DOHH2 (cell line): ENCODE results near the gene POLA2.

Source experiments
- H3F3A ChIP-seq: fragments of 200-600 bp; sonication (generic), shearing (Covaris generic); 2 replicates; pipeline ENCODE4 v1.6.0; 2016; ENCODE audit warnings: antibody characterized with exemption, mild to moderate bottlenecking; ENCODE audit not compliant: control insufficient read depth, insufficient read depth
- H3K27ac ChIP-seq: fragments of 200-600 bp; sonication (generic); 2 replicates; pipeline ENCODE4 v1.5.1; 2014; ENCODE audit warnings: low read depth, mild to moderate bottlenecking, low read length, moderate library complexity
- H3K27me3 ChIP-seq: fragments of 200-600 bp; sonication (generic); 2 replicates; pipeline ENCODE4 v1.6.1; 2014; ENCODE audit warnings: mild to moderate bottlenecking, low read length, mixed read lengths; ENCODE audit not compliant: control insufficient read depth
- H3K36me3 ChIP-seq: fragments of 200-600 bp; sonication (generic); 2 replicates; pipeline ENCODE4 v1.6.1; 2014; ENCODE audit warnings: mild to moderate bottlenecking, low read length, moderate library complexity, mixed read lengths; ENCODE audit not compliant: control insufficient read depth
- H3K4me1 ChIP-seq: fragments of 200-600 bp; sonication (generic); 2 replicates; pipeline ENCODE4 v1.6.1; 2014; ENCODE audit warnings: mild to moderate bottlenecking, low read length, mixed read lengths; ENCODE audit not compliant: control insufficient read depth
- H3K4me2 ChIP-seq: fragments of 200-600 bp; sonication (generic); 2 replicates; pipeline ENCODE4 v1.6.0; 2014; ENCODE audit warnings: mild to moderate bottlenecking, low read length, moderate library complexity
- H3K4me3 ChIP-seq: fragments of 200-600 bp; sonication (generic); 2 replicates; pipeline ENCODE4 v1.5.1; 2014; ENCODE audit warnings: mild to moderate bottlenecking, low read length, mixed read lengths
- H3K79me2 ChIP-seq: fragments of 200-600 bp; sonication (generic); 2 replicates; pipeline ENCODE4 v1.6.1; 2014; ENCODE audit warnings: mild to moderate bottlenecking, low read length, mixed read lengths; ENCODE audit not compliant: control insufficient read depth
- H3K9me2 ChIP-seq: fragments of 200-600 bp; sonication (generic); replicated peaks from 2 replicates; pipeline ENCODE4 v1.6.1; 2014; ENCODE audit warnings: mild to moderate bottlenecking, low read length, mixed read lengths; ENCODE audit not compliant: control insufficient read depth
- H3K9me3 ChIP-seq: fragments of 200-600 bp; sonication (generic); 2 replicates; pipeline ENCODE4 v1.6.1; 2014; ENCODE audit warnings: antibody characterized with exemption, low read length, mixed read lengths; ENCODE audit not compliant: control insufficient read depth, insufficient read depth
- H4K20me1 ChIP-seq: fragments of 200-600 bp; sonication (generic); 2 replicates; pipeline ENCODE4 v1.6.0; 2014; ENCODE audit warnings: low read depth, mild to moderate bottlenecking, antibody characterized with exemption, low read length, moderate library complexity; ENCODE audit not compliant: control insufficient read depth, insufficient read depth
- CTCF ChIP-seq: fragments of 200-600 bp; sonication (generic); IDR thresholded peaks from one replicate; pipeline ENCODE4 v1.5.1; 2014; ENCODE audit warnings: antibody characterized with exemption, mild to moderate bottlenecking, low read depth, low read length; ENCODE audit not compliant: poor library complexity, severe bottlenecking
- EZH2phosphoT487 ChIP-seq: fragments of 200-600 bp; sonication (generic); IDR thresholded peaks from 2 replicates; pipeline ENCODE4 v1.6.1; 2017; ENCODE audit warnings: borderline replicate concordance, mild to moderate bottlenecking, antibody characterized with exemption, low read length, moderate library complexity, mixed read lengths

Gene POLA2

GRCh38 chr11:65260302-65260701 lies 1.5 kb upstream of the POLA2 start:
- peaks cover 31% of the 10 kb centered on the region for H3K36me3 ChIP-seq
- H3K79me2 ChIP-seq, result peaks cover 44% of the 10 kb centered on the region
- peaks cover 35% of the 10 kb centered on the region for H3K4me1 ChIP-seq
- H3K4me3 ChIP-seq, result no peak overlapping the region
- no peaks in the 10 kb centered on the region for H3K9me2 ChIP-seq
- H3F3A ChIP-seq, result peaks cover 3% of the 10 kb centered on the region; the same call in 1 of the 2 replicates
- no peaks in the 10 kb centered on the region for H3K9me3 ChIP-seq
- no peak overlapping the region for H3K27ac ChIP-seq
- no peak for TF ChIP-seq EZH2phosphoT487
- no peak for TF ChIP-seq CTCF
- peaks cover 11% of the 10 kb centered on the region; the same call in 1 of the 2 replicates for H4K20me1 ChIP-seq
- peaks cover under 1% of the 10 kb centered on the region; the same call in 1 of the 2 replicates for H3K27me3 ChIP-seq
- no peak overlapping the region for H3K4me2 ChIP-seq

DNA sequence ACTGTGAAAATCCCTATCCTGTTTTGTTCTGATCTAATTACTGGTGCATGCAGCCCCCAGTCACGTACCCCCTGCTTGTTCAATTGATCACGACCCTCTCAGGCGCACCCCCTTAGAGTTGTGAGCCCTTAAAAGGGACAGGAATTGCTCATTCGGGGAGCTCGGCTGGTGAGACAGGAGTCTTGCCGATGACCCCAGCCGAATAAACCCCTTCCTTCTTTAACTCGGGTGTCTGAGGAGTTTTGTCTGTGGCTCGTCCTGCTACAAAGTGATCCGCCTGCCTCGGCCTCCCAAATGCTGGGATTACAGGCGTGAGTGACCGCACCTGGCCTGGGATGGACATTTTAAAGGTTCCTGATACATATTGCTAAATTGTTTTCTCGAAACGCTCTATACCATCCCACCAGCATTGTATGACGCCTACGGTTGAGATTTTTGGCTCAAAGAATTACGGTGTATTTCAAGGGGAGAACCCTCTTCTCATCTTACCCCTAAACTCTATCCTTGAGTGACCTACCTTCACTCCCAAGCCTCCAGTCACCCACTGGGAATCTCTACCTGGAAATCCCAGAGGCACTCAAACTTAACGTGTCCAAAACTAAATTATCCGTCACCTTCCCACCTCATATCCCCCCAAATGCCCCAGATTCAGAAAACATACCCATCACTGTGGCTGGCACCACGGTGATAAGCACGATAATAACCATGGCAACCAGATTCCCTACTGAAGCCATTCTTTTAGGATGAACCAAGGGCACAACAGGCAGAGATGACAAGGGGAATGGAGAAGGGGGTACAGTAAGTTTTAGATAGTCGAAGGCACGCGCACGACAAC lies 789 bp upstream of the POLA2 start:
- peaks cover 11% of the 10 kb centered on the region; the same call in 1 of the 2 replicates for H4K20me1 ChIP-seq
- TF ChIP-seq EZH2phosphoT487, result no peak
- TF ChIP-seq CTCF, result no peak
- H3K4me1 ChIP-seq, result peaks cover 35% of the 10 kb centered on the region
- H3K27me3 ChIP-seq, result no peaks in the 10 kb centered on the region
- no peaks in the 10 kb centered on the region for H3K9me2 ChIP-seq
- H3K4me2 ChIP-seq, result peak overlapping the region; percentile 98
- H3K36me3 ChIP-seq, result peaks cover 38% of the 10 kb centered on the region
- peaks cover 50% of the 10 kb centered on the region for H3K79me2 ChIP-seq
- H3K4me3 ChIP-seq, result peak overlapping the region; percentile 100
- no peaks in the 10 kb centered on the region for H3K9me3 ChIP-seq
- H3K27ac ChIP-seq, result peak overlapping the region; percentile 57
- peaks cover 3% of the 10 kb centered on the region; the same call in 1 of the 2 replicates for H3F3A ChIP-seq

- Histone ChIP-seq H3K9me3 (no peaks in the 10 kb centered on the region), H3K27ac (peak overlapping the region; percentile 80), H3K4me1 (peaks cover 35% of the 10 kb centered on the region), H3K9me2 (no peaks in the 10 kb centered on the region), H3K4me3 (peak overlapping the region; percentile 100), H3K79me2 (peaks cover 63% of the 10 kb centered on the region), H3K36me3 (peaks cover 52% of the 10 kb centered on the region), H3F3A (peaks cover 3% of the 10 kb centered on the region; the same call in 1 of the 2 replicates), H3K4me2 (peak overlapping the region; percentile 98), H3K27me3 (no peaks in the 10 kb centered on the region), H4K20me1 (peaks cover 11% of the 10 kb centered on the region; the same call in 1 of the 2 replicates)
- TF ChIP-seq CTCF (no peak), EZH2phosphoT487 (no peak)
These were observed 569 bp downstream of the POLA2 start for GRCh38 chr11:65262381-65262680.
